ENCODE measurements around the gene RUNX1. TPM values are rescaled to one million over a fixed set of nuclear protein-coding genes. Genes with fewer than 3 reads are reported as not detected.
A peak's percentile ranks its signal among the peaks of the same experiment; 100 is the strongest.

Gene RUNX1
- total RNA-seq, 1 experiment from 2014 or later = 55.2 TPM

DNA sequence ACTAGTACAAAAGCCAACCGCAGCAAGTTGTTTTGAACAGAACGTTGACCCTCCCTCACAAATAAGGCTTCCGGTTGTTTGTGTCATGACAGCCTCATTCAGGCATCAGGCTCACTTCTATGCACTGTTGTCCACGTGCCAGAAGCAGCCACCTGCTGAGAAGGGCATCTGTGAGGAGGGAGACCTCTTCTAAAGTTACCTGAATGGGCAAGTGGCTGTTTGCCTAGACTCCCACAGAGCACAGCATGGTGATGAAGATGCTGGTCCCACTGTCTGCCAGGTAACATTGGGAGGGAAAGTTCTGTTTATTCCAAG is 204.2 kb downstream of the RUNX1 start:
- Histone ChIP-seq H3K4me3 (ENCODE audit: low read length) (no peak overlapping the region), H3K27ac (ENCODE audit: low read length) (no peak overlapping the region), H2AFZ (ENCODE audit: low read length) (no peak overlapping the region), H3K9ac (ENCODE audit: low read length) (no peak overlapping the region), H3K79me2 (ENCODE audit: low read length) (peaks cover 76% of the 10 kb centered on the region), H3K36me3 (ENCODE audit: low read depth, low read length) (peaks cover 56% of the 10 kb centered on the region), H3K27me3 (ENCODE audit: low read length) (no peaks in the 10 kb centered on the region), H3K4me1 (ENCODE audit: insufficient read depth, low read length) (peaks cover 36% of the 10 kb centered on the region), H3K9me3 (ENCODE audit: low read length) (no peaks in the 10 kb centered on the region), H3F3A (ENCODE audit: low read length, unreplicated experiment) (peaks cover 19% of the 10 kb centered on the region), H3K4me2 (ENCODE audit: low read length) (peak overlapping the region; percentile 71), H4K20me1 (ENCODE audit: low read length) (peaks cover 46% of the 10 kb centered on the region), H3K9me2 (replicated peaks; ENCODE audit: low read length) (no peaks in the 10 kb centered on the region)
- TF ChIP-seq CTCF (conservative IDR thresholded peaks at IDR 0.05; ENCODE audit: low read depth, low read length) (no peak), EZH2phosphoT487 (IDR thresholded peaks at IDR 0.05; ENCODE audit: borderline replicate concordance, low read length) (no peak)
- CTCF ChIA-PET = interaction anchor here (1.8 kb wide), 1 partner anchor 37 kb away, joined by 6 read pairs; no protein-coding TSS in a partner anchor
- ATAC-seq = no peak
- POLR2A ChIA-PET (ENCODE audit: unreplicated experiment) = interaction anchor here (0.6 kb wide), 1 partner anchor 39 kb away, joined by 4 read pairs; no protein-coding TSS in a partner anchor
- DNase-seq = no peak
- intact Hi-C loops (cut with micrococcal nuclease) = loop anchor here (5.0 kb wide), 1 partner anchor 153 kb away; no protein-coding TSS in a partner anchor
- no TSS peak for BruUV-seq (replicated peaks)

GRCh38 chr21:34844013-34844923 is 204.8 kb downstream of the RUNX1 start:
- no peak for DNase-seq
- no peak overlapping the region for H3K4me3 ChIP-seq (ENCODE audit: low read length)
- H3K9ac ChIP-seq (ENCODE audit: low read length) = no peak overlapping the region
- H3K4me1 ChIP-seq (ENCODE audit: insufficient read depth, low read length) = peaks cover 36% of the 10 kb centered on the region
- H3K36me3 ChIP-seq (ENCODE audit: low read depth, low read length) = peaks cover 57% of the 10 kb centered on the region
- H3K27ac ChIP-seq (ENCODE audit: low read length) = no peak overlapping the region
- H3F3A ChIP-seq (ENCODE audit: low read length, unreplicated experiment) = peaks cover 19% of the 10 kb centered on the region
- H3K27me3 ChIP-seq (ENCODE audit: low read length) = no peaks in the 10 kb centered on the region
- ATAC-seq = no peak
- H3K9me3 ChIP-seq (ENCODE audit: low read length) = no peaks in the 10 kb centered on the region
- intact Hi-C loops (cut with micrococcal nuclease) = no loop called here
- TF ChIP-seq EZH2phosphoT487 (IDR thresholded peaks at IDR 0.05; ENCODE audit: borderline replicate concordance, low read length) (no peak), CTCF (conservative IDR thresholded peaks at IDR 0.05; ENCODE audit: low read depth, low read length) (no peak), EZH2 (IDR thresholded peaks at IDR 0.05; ENCODE audit: low read length, unreplicated experiment) (no peak)
- H3K79me2 ChIP-seq (ENCODE audit: low read length) = peaks cover 79% of the 10 kb centered on the region
- ChIA-PET POLR2A (ENCODE audit: unreplicated experiment) (no interaction called here), CTCF (no interaction called here)
- no peaks in the 10 kb centered on the region for H3K9me2 ChIP-seq (replicated peaks; ENCODE audit: low read length)
- H2AFZ ChIP-seq (ENCODE audit: low read length) = no peak overlapping the region
- no TSS peak for BruUV-seq (replicated peaks)
- no peak overlapping the region for H3K4me2 ChIP-seq (ENCODE audit: low read length)
- peaks cover 46% of the 10 kb centered on the region for H4K20me1 ChIP-seq (ENCODE audit: low read length)

DNA sequence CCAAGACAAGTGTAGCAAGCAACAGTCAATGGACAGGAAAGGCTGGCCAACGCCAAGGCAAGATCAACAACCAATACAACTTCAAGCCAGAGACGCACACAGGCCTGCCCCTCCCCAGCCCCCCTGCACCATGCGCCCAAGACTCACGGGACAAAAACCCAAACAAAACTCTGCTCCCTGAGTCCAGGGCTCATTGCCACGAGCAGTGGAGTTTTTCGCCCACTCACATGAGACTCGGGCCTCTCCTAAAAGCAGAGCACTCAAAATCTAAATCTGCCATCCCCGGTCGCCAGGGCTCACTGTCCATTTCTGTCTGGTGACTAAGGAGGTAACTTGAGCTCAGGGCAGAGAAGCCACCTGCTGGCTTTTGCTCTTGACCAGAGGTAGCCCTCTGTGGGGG is 205.5 kb downstream of the RUNX1 start:
- peaks cover 53% of the 10 kb centered on the region for H3K36me3 ChIP-seq (ENCODE audit: low read depth, low read length)

More for the DNA sequence above, 205.5 kb downstream of the RUNX1 start:
- no peak overlapping the region for H2AFZ ChIP-seq (ENCODE audit: low read length)
- H3F3A ChIP-seq (ENCODE audit: low read length, unreplicated experiment) = peaks cover 19% of the 10 kb centered on the region
- no peak overlapping the region for H3K27ac ChIP-seq (ENCODE audit: low read length)
- no peak overlapping the region for H3K4me3 ChIP-seq (ENCODE audit: low read length)
- H3K4me1 ChIP-seq (ENCODE audit: insufficient read depth, low read length) = peaks cover 37% of the 10 kb centered on the region
- no peak overlapping the region for H3K9ac ChIP-seq (ENCODE audit: low read length)
- BruUV-seq (replicated peaks) = no TSS peak
- no peak for DNase-seq
- H3K27me3 ChIP-seq (ENCODE audit: low read length) = no peaks in the 10 kb centered on the region
- no peaks in the 10 kb centered on the region for H3K9me3 ChIP-seq (ENCODE audit: low read length)
- ChIA-PET CTCF (no interaction called here), POLR2A (ENCODE audit: unreplicated experiment) (no interaction called here)
- ATAC-seq = no peak
- H3K4me2 ChIP-seq (ENCODE audit: low read length) = no peak overlapping the region
- intact Hi-C loops (cut with micrococcal nuclease) = no loop called here
- no peak for TF ChIP-seq EZH2phosphoT487 (IDR thresholded peaks at IDR 0.05; ENCODE audit: borderline replicate concordance, low read length)
- TF ChIP-seq CTCF (conservative IDR thresholded peaks at IDR 0.05; ENCODE audit: low read depth, low read length) = no peak
- no peak for TF ChIP-seq EZH2 (IDR thresholded peaks at IDR 0.05; ENCODE audit: low read length, unreplicated experiment)
- H4K20me1 ChIP-seq (ENCODE audit: low read length) = peaks cover 46% of the 10 kb centered on the region
- H3K9me2 ChIP-seq (replicated peaks; ENCODE audit: low read length) = no peaks in the 10 kb centered on the region
- H3K79me2 ChIP-seq (ENCODE audit: low read length) = peaks cover 80% of the 10 kb centered on the region
